Adrenal gland (tissue), 5 donors: ENCODE measurements around the gene CSNK2A2.

ENCODE experiments used
- POLR2A ChIP-seq, 2 donors: fragments of 450-650 bp; IDR thresholded peaks; one replicate each; pipeline ENCODE4 v1.6.1; 2017; ENCODE audit warnings: antibody characterized with exemption in 2 of 2, mild to moderate bottlenecking in 2 of 2, moderate library complexity in 1 of 2
- TF ChIP-seq, protein P1 (sequence below), 6 experiments: fragments of 450-650 bp in 4 of 6; fragments of 200-600 bp in 2 of 6; sonication (generic) in 1 of 6; IDR thresholded peaks; 1 replicate in 5 of 6; 2 replicates in 1 of 6; pipeline versions ENCODE4 v1.5.1 to v1.8.0; 2016 to 2021; ENCODE audit warnings: antibody characterized with exemption in 6 of 6, mild to moderate bottlenecking in 2 of 6, moderate library complexity in 1 of 6
- donor health status: DM: no; HTN: no; CAD: no.

DNA sequence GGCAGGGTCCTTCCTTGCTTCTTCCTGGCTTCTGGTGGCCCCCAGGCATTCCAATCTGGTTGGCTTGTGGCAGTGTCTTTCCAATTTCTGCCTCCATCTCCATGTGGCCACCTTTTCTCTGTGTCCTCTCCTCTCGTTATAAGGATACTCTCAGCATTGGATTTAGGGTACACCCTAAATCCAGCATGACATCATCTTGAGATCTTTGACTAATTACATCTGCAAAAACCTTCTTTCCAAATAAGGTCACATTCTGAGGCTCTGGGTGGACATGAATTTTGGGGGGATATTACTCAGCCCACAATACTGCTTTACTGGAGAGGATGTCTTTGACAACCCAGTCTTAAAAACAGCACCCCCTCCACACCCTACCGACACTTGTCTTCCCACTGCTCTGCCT is 49.8 kb downstream of the CSNK2A2 start:
- TF ChIP-seq, protein P1, sequence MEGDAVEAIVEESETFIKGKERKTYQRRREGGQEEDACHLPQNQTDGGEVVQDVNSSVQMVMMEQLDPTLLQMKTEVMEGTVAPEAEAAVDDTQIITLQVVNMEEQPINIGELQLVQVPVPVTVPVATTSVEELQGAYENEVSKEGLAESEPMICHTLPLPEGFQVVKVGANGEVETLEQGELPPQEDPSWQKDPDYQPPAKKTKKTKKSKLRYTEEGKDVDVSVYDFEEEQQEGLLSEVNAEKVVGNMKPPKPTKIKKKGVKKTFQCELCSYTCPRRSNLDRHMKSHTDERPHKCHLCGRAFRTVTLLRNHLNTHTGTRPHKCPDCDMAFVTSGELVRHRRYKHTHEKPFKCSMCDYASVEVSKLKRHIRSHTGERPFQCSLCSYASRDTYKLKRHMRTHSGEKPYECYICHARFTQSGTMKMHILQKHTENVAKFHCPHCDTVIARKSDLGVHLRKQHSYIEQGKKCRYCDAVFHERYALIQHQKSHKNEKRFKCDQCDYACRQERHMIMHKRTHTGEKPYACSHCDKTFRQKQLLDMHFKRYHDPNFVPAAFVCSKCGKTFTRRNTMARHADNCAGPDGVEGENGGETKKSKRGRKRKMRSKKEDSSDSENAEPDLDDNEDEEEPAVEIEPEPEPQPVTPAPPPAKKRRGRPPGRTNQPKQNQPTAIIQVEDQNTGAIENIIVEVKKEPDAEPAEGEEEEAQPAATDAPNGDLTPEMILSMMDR (IDR thresholded peaks at IDR 0.05): no peak
- no peak for TF ChIP-seq POLR2A (IDR thresholded peaks at IDR 0.05)
